Measurements from ENCODE around the gene UTS2R. TPM values are rescaled to one million over a fixed set of nuclear protein-coding genes. Genes with fewer than 3 reads are reported as not detected.

UTS2R gene
- polyA plus RNA-seq, 4 donors, result 0.06 TPM; not detected in 3

DNA sequence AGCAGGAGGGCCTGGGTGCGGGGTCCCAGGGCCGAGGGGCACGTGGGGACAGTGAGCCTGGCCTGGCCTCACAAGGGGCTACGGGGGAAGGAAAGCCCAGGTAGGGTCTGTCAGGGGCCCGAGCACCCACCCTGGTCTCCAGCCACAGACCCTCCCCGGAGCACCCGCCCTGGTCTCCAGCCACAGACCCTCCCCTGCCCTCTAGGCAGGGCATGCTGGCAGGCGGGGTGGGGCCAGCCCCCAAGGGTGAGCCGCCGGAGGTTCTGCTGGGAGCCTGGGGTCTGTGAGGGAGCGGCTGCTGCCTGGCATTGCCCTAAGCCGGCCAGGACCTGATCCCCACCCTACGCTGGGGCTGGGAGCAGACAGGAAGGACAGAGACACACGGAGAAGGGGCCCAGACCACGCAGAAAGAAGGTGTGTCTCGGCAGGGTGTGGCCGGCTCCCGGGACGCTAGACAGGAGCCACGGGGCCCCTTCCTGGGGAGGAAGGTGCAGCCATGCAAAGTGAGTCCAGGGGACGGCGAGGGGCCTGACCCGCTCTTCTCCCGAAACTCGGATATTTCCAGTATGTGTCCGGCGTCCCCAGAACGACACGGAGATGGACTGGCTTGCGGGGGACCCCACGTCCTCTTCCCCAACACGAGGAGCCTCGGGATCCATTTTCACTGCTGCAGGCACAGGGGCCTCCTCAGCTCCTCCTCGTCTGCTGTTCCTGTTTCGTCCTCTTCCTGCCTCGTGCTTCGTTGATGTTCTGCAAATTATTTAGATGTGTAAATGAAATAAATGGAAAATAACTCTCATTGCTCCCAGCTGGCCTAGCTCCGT, 15.5 kb downstream of the UTS2R start:
- no peak for DNase-seq
- Histone ChIP-seq H3K4me3 (ENCODE audit: low read depth in 1 of 3, low read length in 3 of 3) (no peak overlapping the region), H3K27me3 (ENCODE audit: control insufficient read depth in 3 of 3, insufficient read depth in 3 of 3, low read length in 3 of 3) (peaks cover 2 to 41% (median 3%) of the 10 kb centered on the region in 3 donors), H3K27ac (ENCODE audit: low read depth in 1 of 3, low read length in 2 of 3) (no peak overlapping the region), H3K4me1 (ENCODE audit: control insufficient read depth in 3 of 3, insufficient read depth in 2 of 3, low read depth in 1 of 3, low read length in 2 of 3) (peaks cover 0 to 11% (median 2%) of the 10 kb centered on the region in 3 donors), H3K36me3 (ENCODE audit: control insufficient read depth in 3 of 3, insufficient read depth in 2 of 3, low read depth in 1 of 3, low read length in 3 of 3) (peaks cover 0 to 18% (median 0%) of the 10 kb centered on the region in 3 donors), H3K9me3 (ENCODE audit: control insufficient read depth in 2 of 2, insufficient read depth in 1 of 2, low read depth in 1 of 2, low read length in 1 of 2) (no peaks in the 10 kb centered on the region)
- 19 to 41% (median 29%) methylated on average over 34 to 38 of the region's 38 CpGs for WGBS, 3 donors
- FAIRE-seq, result no peak

DNA sequence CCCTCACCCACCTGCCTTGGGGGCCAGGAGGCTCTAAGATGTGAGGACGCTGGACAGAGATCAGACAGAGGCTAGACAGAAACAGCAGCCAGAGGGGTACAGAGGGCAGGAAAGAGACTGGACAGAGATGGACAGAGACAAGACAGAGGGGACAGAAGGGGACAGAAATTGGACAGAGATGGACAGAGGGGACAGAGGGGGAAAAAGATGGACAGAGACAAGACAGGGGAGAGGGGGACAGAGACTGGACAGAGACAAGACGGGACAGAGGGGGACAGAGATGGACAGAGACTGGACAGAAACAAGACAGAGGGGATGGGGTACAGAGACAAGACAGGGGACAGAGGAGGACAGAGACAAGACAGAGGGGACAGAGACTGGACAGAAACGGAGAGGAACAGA, 16.1 kb downstream of the UTS2R start:
- peaks cover 0 to 24% (median 6%) of the 10 kb centered on the region in 3 donors for H3K36me3 ChIP-seq (ENCODE audit: control insufficient read depth in 3 of 3, insufficient read depth in 2 of 3, low read depth in 1 of 3, low read length in 3 of 3)
- 36 to 64% (median 56%) methylated on average over 3 of the region's 3 CpGs for WGBS, 3 donors
- FAIRE-seq (no peak), DNase-seq (no peak)
- H3K4me3 ChIP-seq (ENCODE audit: low read depth in 1 of 3, low read length in 3 of 3), result no peak overlapping the region
- peaks cover 2 to 41% (median 3%) of the 10 kb centered on the region in 3 donors for H3K27me3 ChIP-seq (ENCODE audit: control insufficient read depth in 3 of 3, insufficient read depth in 3 of 3, low read length in 3 of 3)
- peaks cover 0 to 11% (median 2%) of the 10 kb centered on the region in 3 donors for H3K4me1 ChIP-seq (ENCODE audit: control insufficient read depth in 3 of 3, insufficient read depth in 2 of 3, low read depth in 1 of 3, low read length in 2 of 3)
- H3K9me3 ChIP-seq (ENCODE audit: control insufficient read depth in 2 of 2, insufficient read depth in 1 of 2, low read depth in 1 of 2, low read length in 1 of 2), result no peaks in the 10 kb centered on the region
- H3K27ac ChIP-seq (ENCODE audit: low read depth in 1 of 3, low read length in 2 of 3), result no peak overlapping the region

DNA sequence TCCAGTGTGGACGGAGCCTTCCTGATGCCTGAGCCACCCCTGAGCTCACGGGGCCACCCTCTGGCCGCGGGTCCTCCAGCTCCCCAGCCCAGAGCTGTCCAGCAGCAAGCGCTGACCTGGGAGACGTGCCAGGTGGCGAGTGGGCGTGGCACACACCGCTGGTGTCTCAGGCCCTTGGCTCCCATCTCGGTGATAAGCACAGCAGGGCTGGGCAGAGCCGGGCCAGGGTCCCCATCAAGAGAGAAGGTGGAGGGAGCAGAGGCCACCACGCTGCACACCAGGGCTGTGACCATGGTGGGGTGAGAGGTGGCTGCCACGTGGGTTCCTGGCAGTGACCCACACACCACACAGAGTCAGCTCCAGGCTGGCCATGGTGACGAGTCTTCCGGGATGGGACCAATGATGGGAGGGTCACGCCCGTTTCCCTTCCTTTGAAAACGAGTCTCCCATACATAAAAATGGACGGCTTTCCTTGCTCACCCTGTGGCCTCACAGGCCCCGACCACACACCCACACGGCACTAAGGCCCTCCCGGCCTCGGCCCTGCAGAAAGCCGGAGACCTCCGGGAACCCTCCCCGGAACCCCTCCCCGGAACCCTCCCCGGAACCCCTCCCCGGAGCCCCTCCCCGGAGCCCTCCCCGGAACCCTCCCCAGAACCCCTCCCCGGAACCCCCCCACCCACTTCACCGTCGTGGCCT, 16.8 kb downstream of the UTS2R start:
- H3K36me3 ChIP-seq (ENCODE audit: control insufficient read depth in 3 of 3, insufficient read depth in 2 of 3, low read depth in 1 of 3, low read length in 3 of 3), result peaks cover 2 to 31% (median 6%) of the 10 kb centered on the region in 3 donors
- DNase-seq, result peak in 1 of 2 donors; percentile 33
- H3K27me3 ChIP-seq (ENCODE audit: control insufficient read depth in 3 of 3, insufficient read depth in 3 of 3, low read length in 3 of 3), result peaks cover 2 to 41% (median 3%) of the 10 kb centered on the region in 3 donors
- FAIRE-seq, result no peak
- H3K4me1 ChIP-seq (ENCODE audit: control insufficient read depth in 3 of 3, insufficient read depth in 2 of 3, low read depth in 1 of 3, low read length in 2 of 3), result peaks cover 0 to 11% (median 2%) of the 10 kb centered on the region in 3 donors
- 46 to 70% (median 48%) methylated on average over 23 to 34 of the region's 34 CpGs for WGBS, 3 donors
- no peak overlapping the region for H3K27ac ChIP-seq (ENCODE audit: low read depth in 1 of 3, low read length in 2 of 3)
- H3K9me3 ChIP-seq (ENCODE audit: control insufficient read depth in 2 of 2, insufficient read depth in 1 of 2, low read depth in 1 of 2, low read length in 1 of 2), result no peaks in the 10 kb centered on the region
- H3K4me3 ChIP-seq (ENCODE audit: low read depth in 1 of 3, low read length in 3 of 3), result no peak overlapping the region

DNA sequence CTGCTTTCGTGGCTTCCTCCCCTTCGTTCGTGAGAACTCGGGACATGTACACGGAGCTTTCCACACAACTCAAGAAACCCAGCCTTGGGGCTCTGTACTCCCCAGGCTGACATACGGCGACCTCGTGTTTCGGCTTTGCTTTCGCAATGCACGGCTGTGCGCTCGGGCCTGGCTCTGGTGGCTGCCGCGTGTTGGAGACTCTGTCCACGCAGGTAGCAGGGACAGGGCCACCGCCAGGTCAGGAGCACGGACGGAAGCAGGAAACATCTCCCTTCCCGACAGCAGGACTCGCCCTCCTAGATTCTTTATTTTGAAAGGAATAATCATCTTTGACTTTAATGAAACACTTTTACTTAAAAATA, 17.3 kb downstream of the UTS2R start:
- 85 to 88% (median 85%) methylated on average over 20 to 21 of the region's 21 CpGs for WGBS, 3 donors

DNA sequence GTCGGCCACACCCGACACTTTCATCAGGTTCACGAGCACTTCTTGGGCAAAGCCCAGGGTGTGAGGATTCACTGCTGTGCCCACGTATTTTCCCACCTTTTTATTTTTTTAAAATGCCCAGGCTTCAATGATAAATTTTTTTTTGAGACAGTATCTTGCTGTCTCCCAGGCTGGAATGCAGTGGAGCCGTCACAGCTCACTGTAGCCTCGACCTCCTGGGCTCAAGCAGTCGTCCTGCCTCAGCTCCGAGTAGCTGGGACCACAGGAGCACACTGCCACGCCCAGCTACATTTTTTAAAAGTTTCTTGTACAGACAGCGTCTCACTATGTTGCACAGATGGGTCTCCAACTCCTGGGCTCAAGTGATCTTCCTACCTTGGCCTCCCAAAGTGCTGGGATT, 17.8 kb downstream of the UTS2R start:
- H3K4me1 ChIP-seq (ENCODE audit: control insufficient read depth in 3 of 3, insufficient read depth in 2 of 3, low read depth in 1 of 3, low read length in 2 of 3), result peaks cover 0 to 11% (median under 1%) of the 10 kb centered on the region in 3 donors
- FAIRE-seq, result no peak
- H3K27ac ChIP-seq (ENCODE audit: low read depth in 1 of 3, low read length in 2 of 3), result no peak overlapping the region
- H3K27me3 ChIP-seq (ENCODE audit: control insufficient read depth in 3 of 3, insufficient read depth in 3 of 3, low read length in 3 of 3), result peaks cover 2 to 31% (median 3%) of the 10 kb centered on the region in 3 donors
- no peak for DNase-seq
- no peaks in the 10 kb centered on the region for H3K9me3 ChIP-seq (ENCODE audit: control insufficient read depth in 2 of 2, insufficient read depth in 1 of 2, low read depth in 1 of 2, low read length in 1 of 2)
- H3K36me3 ChIP-seq (ENCODE audit: control insufficient read depth in 3 of 3, insufficient read depth in 2 of 3, low read depth in 1 of 3, low read length in 3 of 3), result peaks cover 2 to 39% (median 6%) of the 10 kb centered on the region in 3 donors
- WGBS, 3 donors, result 75 to 87% (median 86%) methylated on average over 10 of the region's 10 CpGs
- no peak overlapping the region for H3K4me3 ChIP-seq (ENCODE audit: low read depth in 1 of 3, low read length in 3 of 3)

More for the DNA sequence above, 17.3 kb downstream of the UTS2R start:
- Histone ChIP-seq H3K27me3 (ENCODE audit: control insufficient read depth in 3 of 3, insufficient read depth in 3 of 3, low read length in 3 of 3) (peaks cover 2 to 36% (median 3%) of the 10 kb centered on the region in 3 donors), H3K4me3 (ENCODE audit: low read depth in 1 of 3, low read length in 3 of 3) (no peak overlapping the region), H3K27ac (ENCODE audit: low read depth in 1 of 3, low read length in 2 of 3) (no peak overlapping the region), H3K9me3 (ENCODE audit: control insufficient read depth in 2 of 2, insufficient read depth in 1 of 2, low read depth in 1 of 2, low read length in 1 of 2) (no peaks in the 10 kb centered on the region), H3K4me1 (ENCODE audit: control insufficient read depth in 3 of 3, insufficient read depth in 2 of 3, low read depth in 1 of 3, low read length in 2 of 3) (peaks cover 0 to 11% (median 2%) of the 10 kb centered on the region in 3 donors), H3K36me3 (ENCODE audit: control insufficient read depth in 3 of 3, insufficient read depth in 2 of 3, low read depth in 1 of 3, low read length in 3 of 3) (peaks cover 2 to 35% (median 6%) of the 10 kb centered on the region in 3 donors)
- DNase-seq (no peak), FAIRE-seq (no peak)

DNA sequence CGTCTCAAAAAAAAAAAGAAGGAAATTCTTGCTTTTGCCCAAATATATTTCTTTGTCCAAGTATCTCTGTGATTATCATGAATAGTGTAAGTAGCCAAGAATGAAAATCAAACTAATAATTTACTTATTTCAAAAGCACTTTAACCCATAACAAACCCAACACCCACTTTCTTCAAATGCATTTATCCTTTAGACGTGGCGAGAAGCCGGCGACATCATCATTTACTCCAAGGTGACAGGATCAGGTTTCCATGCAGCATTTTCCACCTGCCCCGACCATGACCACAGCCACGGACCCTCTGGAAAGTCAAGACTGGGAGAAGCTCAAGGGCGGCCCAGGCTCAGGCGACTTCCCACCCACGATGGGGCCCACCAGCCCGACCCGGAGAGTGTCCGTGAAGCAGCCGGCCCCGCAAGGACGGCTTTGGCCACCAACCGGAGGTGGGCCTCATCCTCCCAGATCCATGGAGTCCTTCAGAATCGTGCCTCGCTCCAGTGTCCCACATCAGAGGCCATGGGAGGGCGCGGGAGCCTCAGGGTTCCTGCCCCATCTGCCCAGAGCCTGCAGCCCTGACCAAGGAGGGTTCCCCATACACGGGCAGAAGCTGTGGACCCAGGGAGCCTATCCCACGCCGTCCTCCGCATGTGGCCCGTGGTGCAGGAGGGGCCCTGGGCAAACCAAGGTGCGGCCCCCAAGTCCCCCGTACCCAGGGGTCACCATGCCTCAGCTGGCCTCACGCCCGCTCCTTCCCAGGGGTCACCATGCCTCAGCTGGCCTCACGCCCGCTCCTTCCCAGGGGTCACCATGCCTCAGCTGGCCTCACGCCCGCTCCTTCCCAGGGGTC, 18.7 kb downstream of the UTS2R start:
- H3K36me3 ChIP-seq (ENCODE audit: control insufficient read depth in 3 of 3, insufficient read depth in 2 of 3, low read depth in 1 of 3, low read length in 3 of 3), result peaks cover 2 to 47% (median 6%) of the 10 kb centered on the region in 3 donors
- no peak overlapping the region for H3K27ac ChIP-seq (ENCODE audit: low read depth in 1 of 3, low read length in 2 of 3)
- H3K27me3 ChIP-seq (ENCODE audit: control insufficient read depth in 3 of 3, insufficient read depth in 3 of 3, low read length in 3 of 3), result peaks cover 2 to 23% (median 3%) of the 10 kb centered on the region in 3 donors
- whole genome bisulfite sequencing, 3 donors, result 94% methylated on average over 29 to 32 of the region's 34 CpGs
- no peak overlapping the region for H3K4me3 ChIP-seq (ENCODE audit: low read depth in 1 of 3, low read length in 3 of 3)
- H3K9me3 ChIP-seq (ENCODE audit: control insufficient read depth in 2 of 2, insufficient read depth in 1 of 2, low read depth in 1 of 2, low read length in 1 of 2), result no peaks in the 10 kb centered on the region
- DNase-seq (no peak), FAIRE-seq (no peak)
- H3K4me1 ChIP-seq (ENCODE audit: control insufficient read depth in 3 of 3, insufficient read depth in 2 of 3, low read depth in 1 of 3, low read length in 2 of 3), result peaks cover 0 to 11% (median 0%) of the 10 kb centered on the region in 3 donors

DNA sequence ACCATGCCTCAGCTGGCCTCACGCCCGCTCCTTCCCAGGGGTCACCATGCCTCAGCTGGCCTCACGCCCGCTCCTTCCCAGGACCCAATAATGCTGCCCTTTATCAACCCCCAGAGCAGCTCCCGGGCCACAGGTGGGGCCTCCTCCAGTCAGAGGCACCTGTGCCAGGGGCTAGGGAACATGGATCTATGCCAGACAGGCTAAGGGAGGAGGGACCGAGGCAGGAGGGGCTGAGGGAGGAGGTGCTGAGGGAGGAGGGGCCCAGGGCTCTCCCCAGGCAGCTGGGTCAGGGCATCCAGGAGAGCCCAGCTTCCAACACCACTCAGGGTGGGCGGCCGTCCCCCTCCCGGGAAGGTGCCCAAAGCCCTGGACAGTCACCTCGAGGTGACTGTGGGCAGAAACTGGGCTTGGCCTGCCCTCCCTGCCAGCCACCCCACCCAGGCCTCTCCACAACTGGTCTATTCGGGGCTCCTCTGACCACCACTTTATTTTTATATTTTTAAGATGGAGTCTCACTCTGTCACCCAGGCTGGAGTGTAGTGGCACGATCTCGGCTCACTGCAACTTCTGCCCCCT, 19.4 kb downstream of the UTS2R start:
- Histone ChIP-seq H3K27me3 (ENCODE audit: control insufficient read depth in 3 of 3, insufficient read depth in 3 of 3, low read length in 3 of 3) (peaks cover 2 to 16% (median 3%) of the 10 kb centered on the region in 3 donors), H3K4me1 (ENCODE audit: control insufficient read depth in 3 of 3, insufficient read depth in 2 of 3, low read depth in 1 of 3, low read length in 2 of 3) (peaks cover 0 to 11% (median 0%) of the 10 kb centered on the region in 3 donors), H3K9me3 (ENCODE audit: control insufficient read depth in 2 of 2, insufficient read depth in 1 of 2, low read depth in 1 of 2, low read length in 1 of 2) (no peaks in the 10 kb centered on the region), H3K4me3 (ENCODE audit: low read depth in 1 of 3, low read length in 3 of 3) (no peak overlapping the region), H3K36me3 (ENCODE audit: control insufficient read depth in 3 of 3, insufficient read depth in 2 of 3, low read depth in 1 of 3, low read length in 3 of 3) (peaks cover 2 to 49% (median 6%) of the 10 kb centered on the region in 3 donors), H3K27ac (ENCODE audit: low read depth in 1 of 3, low read length in 2 of 3) (no peak overlapping the region)
- no peak for FAIRE-seq
- WGBS, 3 donors, result 85 to 90% (median 85%) methylated on average over 10 to 13 of the region's 13 CpGs
- DNase-seq, result no peak
